SK-N-SH treated with all-trans-retinoic acid at 6 μM for 48 hours (cell line): ENCODE measurements around the gene NPAS3.

Source experiments
- ATAC-seq: fragments of 200-7000 bp; cut with Tn5 transposase; 3 replicates; pipeline ENCODE4 v1.9.1; 2020; ENCODE audit warnings: mild to moderate bottlenecking, moderate library complexity
- ARNTL ChIP-seq: fragments of 450-650 bp; formaldehyde crosslinking; IDR thresholded peaks from 2 replicates; pipeline ENCODE4 v1.5.0; 2020; ENCODE audit warnings: low read depth, mild to moderate bottlenecking, moderate library complexity, borderline replicate concordance
- BACH2 ChIP-seq: fragments of 250-450 bp; sonication (Bioruptor Pico); IDR thresholded peaks from 2 replicates; pipeline ENCODE4 v1.9.0; 2021; ENCODE audit warnings: mild to moderate bottlenecking, borderline replicate concordance
- CREB5 ChIP-seq: fragments of 250-450 bp; sonication (Bioruptor Pico); IDR thresholded peaks from 2 replicates; pipeline ENCODE4 v1.5.1; 2020; ENCODE audit warnings: low read depth, mild to moderate bottlenecking, moderate library complexity
- CSDC2 ChIP-seq: fragments of 250-450 bp; sonication (Bioruptor Pico); IDR thresholded peaks from 2 replicates; pipeline ENCODE4 v1.5.0; 2020; ENCODE audit warnings: mild to moderate bottlenecking, moderate library complexity
- CSRNP3 ChIP-seq: fragments of 250-450 bp; sonication (Bioruptor Pico); IDR thresholded peaks from 2 replicates; pipeline ENCODE4 v1.5.1; 2021; ENCODE audit warnings: mild to moderate bottlenecking, moderate library complexity
- ESRRG ChIP-seq: fragments of 250-450 bp; sonication (Bioruptor Pico); IDR thresholded peaks from 2 replicates; pipeline ENCODE4 v1.6.1; 2021; ENCODE audit warnings: mild to moderate bottlenecking
- ISL1 ChIP-seq: fragments of 250-450 bp; sonication (Bioruptor Pico); IDR thresholded peaks from 2 replicates; pipeline ENCODE4 v2.1.2; 2022; ENCODE audit warnings: mild to moderate bottlenecking, moderate library complexity
- PATZ1 ChIP-seq: fragments of 250-450 bp; sonication (Bioruptor Pico); IDR thresholded peaks from 2 replicates; pipeline ENCODE4 v1.8.0; 2020; ENCODE audit warnings: mild to moderate bottlenecking, moderate library complexity, borderline replicate concordance
- POU6F1 ChIP-seq: fragments of 250-450 bp; sonication (Bioruptor Pico); IDR thresholded peaks from 2 replicates; pipeline ENCODE4 v1.8.0; 2021; ENCODE audit warnings: low read depth, mild to moderate bottlenecking, moderate library complexity, borderline replicate concordance
- PPARA ChIP-seq: fragments of 250-450 bp; sonication (Bioruptor Pico); IDR thresholded peaks from 2 replicates; pipeline ENCODE4 v1.5.0; 2020; ENCODE audit warnings: mild to moderate bottlenecking, borderline replicate concordance
- RARB ChIP-seq: fragments of 250-450 bp; sonication (Bioruptor Pico); IDR thresholded peaks from 2 replicates; pipeline ENCODE4 v1.8.0; 2021; ENCODE audit warnings: mild to moderate bottlenecking, moderate library complexity
- SNAI2 ChIP-seq: fragments of 250-450 bp; sonication (Bioruptor Pico); IDR thresholded peaks from 2 replicates; pipeline ENCODE4 v1.5.0; 2020; ENCODE audit warnings: mild to moderate bottlenecking, moderate library complexity
- TCF4 ChIP-seq: fragments of 250-450 bp; sonication (Bioruptor Pico); IDR thresholded peaks from 2 replicates; pipeline ENCODE4 v1.8.0; 2021; ENCODE audit warnings: mild to moderate bottlenecking, moderate library complexity, borderline replicate concordance
- TOX ChIP-seq: fragments of 250-450 bp; sonication (Bioruptor Pico); IDR thresholded peaks from 2 replicates; pipeline ENCODE4 v1.8.0; 2021; ENCODE audit warnings: mild to moderate bottlenecking, moderate library complexity, borderline replicate concordance
- TSHZ2 ChIP-seq: fragments of 250-450 bp; sonication (Bioruptor Pico); IDR thresholded peaks from 2 replicates; pipeline ENCODE4 v1.5.0; 2020; ENCODE audit warnings: mild to moderate bottlenecking, moderate library complexity
- ZC3H10 ChIP-seq: fragments of 250-450 bp; sonication (Bioruptor Pico); IDR thresholded peaks from 2 replicates; pipeline ENCODE4 v1.5.1; 2021; ENCODE audit warnings: mild to moderate bottlenecking, moderate library complexity
- ZFP3 ChIP-seq: fragments of 250-450 bp; sonication (Bioruptor Pico); IDR thresholded peaks from 2 replicates; pipeline ENCODE4 v1.5.0; 2020; ENCODE audit warnings: mild to moderate bottlenecking, moderate library complexity
- ZFP30 ChIP-seq: fragments of 450-650 bp; formaldehyde crosslinking; IDR thresholded peaks from 2 replicates; pipeline ENCODE4 v1.5.0; 2022; ENCODE audit warnings: mild to moderate bottlenecking, moderate library complexity
- ZNF565 ChIP-seq: fragments of 450-650 bp; formaldehyde crosslinking; conservative IDR thresholded peaks from 2 replicates; pipeline ENCODE4 v1.5.0; 2020; ENCODE audit warnings: low read depth, mild to moderate bottlenecking, moderate library complexity
- ZNF8 ChIP-seq: fragments of 450-650 bp; formaldehyde crosslinking; IDR thresholded peaks from 2 replicates; pipeline ENCODE4 v1.5.0; 2020; ENCODE audit warnings: mild to moderate bottlenecking, moderate library complexity

The NPAS3 gene

GRCh38 chr14:33762161-33762851 lies 823.6 kb downstream of the NPAS3 start:
- no peak for ATAC-seq
- no peak for TF ChIP-seq PPARA (CRISPR knock-in tag)
- TF ChIP-seq ZNF565 (CRISPR knock-in tag): no peak
- no peak for TF ChIP-seq ZC3H10
- no peak for TF ChIP-seq CSRNP3 (CRISPR knock-in tag)
- no peak for TF ChIP-seq ISL1
- no peak for TF ChIP-seq SNAI2 (CRISPR knock-in tag)
- TF ChIP-seq ESRRG: no peak
- TF ChIP-seq ZNF8 (CRISPR knock-in tag): no peak
- TF ChIP-seq ZFP30 (CRISPR knock-in tag): no peak
- TF ChIP-seq RARB: no peak
- TF ChIP-seq TOX: no peak
- TF ChIP-seq ARNTL (CRISPR knock-in tag): no peak

GRCh38 chr14:33764876-33765650 lies 826.4 kb downstream of the NPAS3 start:
- ATAC-seq: peak; percentile 85
- no peak for TF ChIP-seq TSHZ2 (CRISPR knock-in tag)
- no peak for TF ChIP-seq ISL1
- no peak for TF ChIP-seq CREB5
- no peak for TF ChIP-seq CSRNP3 (CRISPR knock-in tag)
- TF ChIP-seq BACH2 (CRISPR knock-in tag): no peak
- TF ChIP-seq POU6F1 (CRISPR knock-in tag): no peak

- ATAC-seq: peak; percentile 26; the same call in 2 of the 3 replicates
- no peak for TF ChIP-seq PATZ1
- no peak for TF ChIP-seq TCF4 (CRISPR knock-in tag)
- no peak for TF ChIP-seq ZNF8 (CRISPR knock-in tag)
- TF ChIP-seq CSRNP3 (CRISPR knock-in tag): no peak
- no peak for TF ChIP-seq TOX
- no peak for TF ChIP-seq SNAI2 (CRISPR knock-in tag)
- TF ChIP-seq ZFP3 (CRISPR knock-in tag): no peak
- no peak for TF ChIP-seq CSDC2 (CRISPR knock-in tag)
These were observed 829.1 kb downstream of the NPAS3 start for GRCh38 chr14:33767586-33768457.
